GM12801 (cell line): ENCODE results near the gene STK32B.

Experiments used
- TF ChIP-seq, protein P1 (sequence below): IDR thresholded peaks from one replicate; pipeline ENCODE4 v1.5.1; 2011; ENCODE audit warnings: control low read depth; ENCODE audit not compliant: insufficient read length; ENCODE audit errors: extremely low read depth

Gene STK32B

DNA sequence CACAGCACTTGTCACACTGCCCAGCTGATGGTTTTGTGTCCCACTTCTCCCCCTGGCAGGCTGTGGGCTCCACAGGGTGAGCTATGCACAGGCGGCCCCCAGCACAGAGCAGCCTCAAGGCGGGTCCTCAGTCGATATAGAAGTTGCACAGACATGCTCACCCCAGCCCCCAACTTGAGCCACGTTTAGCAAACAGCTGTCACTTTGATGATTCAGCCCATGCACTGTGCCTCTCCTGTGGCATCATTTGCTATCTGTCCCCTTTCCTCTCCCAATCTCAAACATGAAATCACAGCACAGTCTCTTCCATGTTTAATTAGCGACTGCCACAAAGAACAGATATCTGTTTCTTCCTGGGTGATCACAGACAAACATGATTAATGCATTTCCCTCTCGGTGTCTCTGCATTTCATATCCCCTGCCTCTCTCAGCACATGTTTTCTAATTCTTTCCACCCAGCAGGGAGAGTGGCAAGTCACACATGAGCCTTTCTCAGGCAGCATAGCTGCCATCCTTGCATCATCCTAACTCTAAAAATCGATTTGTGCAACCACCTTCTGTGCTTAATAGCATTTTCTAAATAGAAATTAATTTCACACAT lies 452.2 kb downstream of the STK32B start:
- TF ChIP-seq, protein P1, sequence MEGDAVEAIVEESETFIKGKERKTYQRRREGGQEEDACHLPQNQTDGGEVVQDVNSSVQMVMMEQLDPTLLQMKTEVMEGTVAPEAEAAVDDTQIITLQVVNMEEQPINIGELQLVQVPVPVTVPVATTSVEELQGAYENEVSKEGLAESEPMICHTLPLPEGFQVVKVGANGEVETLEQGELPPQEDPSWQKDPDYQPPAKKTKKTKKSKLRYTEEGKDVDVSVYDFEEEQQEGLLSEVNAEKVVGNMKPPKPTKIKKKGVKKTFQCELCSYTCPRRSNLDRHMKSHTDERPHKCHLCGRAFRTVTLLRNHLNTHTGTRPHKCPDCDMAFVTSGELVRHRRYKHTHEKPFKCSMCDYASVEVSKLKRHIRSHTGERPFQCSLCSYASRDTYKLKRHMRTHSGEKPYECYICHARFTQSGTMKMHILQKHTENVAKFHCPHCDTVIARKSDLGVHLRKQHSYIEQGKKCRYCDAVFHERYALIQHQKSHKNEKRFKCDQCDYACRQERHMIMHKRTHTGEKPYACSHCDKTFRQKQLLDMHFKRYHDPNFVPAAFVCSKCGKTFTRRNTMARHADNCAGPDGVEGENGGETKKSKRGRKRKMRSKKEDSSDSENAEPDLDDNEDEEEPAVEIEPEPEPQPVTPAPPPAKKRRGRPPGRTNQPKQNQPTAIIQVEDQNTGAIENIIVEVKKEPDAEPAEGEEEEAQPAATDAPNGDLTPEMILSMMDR = no peak

DNA sequence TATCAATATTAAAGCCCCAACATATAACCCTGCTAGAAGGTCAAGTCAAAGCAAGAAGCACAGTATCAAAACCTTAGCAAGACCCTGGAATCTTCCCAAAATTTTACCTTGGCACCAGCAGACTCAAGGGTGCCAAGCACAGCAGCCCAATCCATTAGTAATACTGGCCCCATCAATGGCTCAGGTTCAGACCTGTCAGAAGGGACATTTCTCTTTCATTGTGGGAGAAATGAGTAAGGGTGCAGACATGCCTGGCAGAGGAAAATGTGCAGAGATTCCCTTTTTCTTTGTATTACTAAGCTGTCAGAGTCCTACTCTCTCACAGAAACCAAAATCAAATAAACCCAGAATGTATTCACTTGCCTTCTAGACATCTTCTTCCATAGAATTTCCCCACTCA lies 453.2 kb downstream of the STK32B start:
- TF ChIP-seq, protein P1 = no peak

DNA sequence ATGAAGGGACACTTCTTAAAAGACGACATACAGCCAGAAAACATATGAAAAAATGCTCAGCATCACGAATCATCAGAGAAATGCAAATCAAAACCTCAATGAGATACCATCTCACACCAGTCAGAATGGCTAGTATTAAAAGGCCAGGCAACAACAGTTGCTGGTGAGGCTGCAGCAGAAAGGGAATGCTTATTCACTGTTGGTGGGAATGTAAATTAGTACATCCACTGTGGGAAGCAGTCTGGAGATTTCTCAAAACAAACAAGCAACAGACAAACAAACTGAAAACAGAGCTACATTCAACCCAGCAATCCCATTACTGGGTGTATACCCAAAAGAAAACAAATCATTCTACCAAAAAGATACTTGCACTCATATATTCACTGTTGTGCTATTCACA lies 459.2 kb downstream of the STK32B start:
- TF ChIP-seq, protein P1 = no peak

DNA sequence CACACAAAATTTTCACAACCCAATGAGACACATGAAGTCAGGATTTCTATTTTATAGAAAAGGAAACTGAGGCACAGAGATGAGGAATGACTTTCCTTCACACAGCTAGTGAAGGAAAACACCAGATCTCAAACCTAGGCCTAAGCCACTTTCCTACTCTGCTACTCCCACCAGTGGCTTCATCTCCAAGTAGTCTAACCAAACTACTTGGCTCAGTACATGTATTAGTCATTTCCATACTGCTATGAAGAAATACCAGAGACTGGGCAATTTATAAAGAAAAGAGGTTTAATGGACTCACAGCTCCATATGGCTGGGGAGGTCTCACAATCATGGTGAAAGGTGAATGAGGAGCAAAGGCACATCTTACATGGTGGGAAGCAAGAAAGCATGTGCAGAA lies 460.5 kb downstream of the STK32B start:
- TF ChIP-seq, protein P1 = no peak

DNA sequence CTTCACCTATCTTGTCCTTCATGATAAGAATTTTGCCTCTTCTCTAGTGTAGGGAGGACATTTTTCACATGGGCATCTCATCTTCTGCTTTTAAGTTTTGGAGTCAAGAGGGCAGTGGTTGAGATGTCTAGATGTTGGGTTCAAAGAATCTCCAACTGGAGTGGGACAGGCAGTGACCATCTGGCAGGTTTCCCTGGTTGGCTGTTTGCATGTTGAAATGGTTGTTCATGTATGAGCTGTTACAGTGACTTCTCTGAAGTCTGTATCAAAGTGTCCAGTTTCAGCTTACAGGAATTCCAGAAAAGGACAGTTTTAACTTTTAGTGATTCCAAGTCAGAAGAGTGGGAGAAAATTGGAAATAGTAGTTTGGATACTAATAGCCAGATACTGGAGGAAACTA lies 464.4 kb downstream of the STK32B start:
- TF ChIP-seq, protein P1 = no peak

DNA sequence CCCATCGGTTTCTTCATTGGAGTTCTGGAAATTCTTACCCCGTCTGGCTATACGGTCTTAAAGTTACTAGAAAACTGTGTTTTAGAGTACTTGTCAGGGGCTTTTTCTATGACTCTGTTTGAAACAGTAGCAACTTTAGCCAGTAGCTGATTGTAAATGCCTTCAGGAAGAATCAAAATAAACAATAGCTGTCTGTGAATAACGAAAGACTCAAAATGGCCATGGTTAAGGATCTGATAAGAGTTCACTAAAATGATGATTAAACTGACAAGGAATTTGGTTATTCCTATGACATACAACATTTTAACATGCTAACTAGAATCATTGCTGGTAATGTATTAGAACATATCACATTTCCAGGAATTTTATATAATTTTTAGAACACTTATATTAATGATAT lies 466.1 kb downstream of the STK32B start:
- TF ChIP-seq, protein P1 = no peak

DNA sequence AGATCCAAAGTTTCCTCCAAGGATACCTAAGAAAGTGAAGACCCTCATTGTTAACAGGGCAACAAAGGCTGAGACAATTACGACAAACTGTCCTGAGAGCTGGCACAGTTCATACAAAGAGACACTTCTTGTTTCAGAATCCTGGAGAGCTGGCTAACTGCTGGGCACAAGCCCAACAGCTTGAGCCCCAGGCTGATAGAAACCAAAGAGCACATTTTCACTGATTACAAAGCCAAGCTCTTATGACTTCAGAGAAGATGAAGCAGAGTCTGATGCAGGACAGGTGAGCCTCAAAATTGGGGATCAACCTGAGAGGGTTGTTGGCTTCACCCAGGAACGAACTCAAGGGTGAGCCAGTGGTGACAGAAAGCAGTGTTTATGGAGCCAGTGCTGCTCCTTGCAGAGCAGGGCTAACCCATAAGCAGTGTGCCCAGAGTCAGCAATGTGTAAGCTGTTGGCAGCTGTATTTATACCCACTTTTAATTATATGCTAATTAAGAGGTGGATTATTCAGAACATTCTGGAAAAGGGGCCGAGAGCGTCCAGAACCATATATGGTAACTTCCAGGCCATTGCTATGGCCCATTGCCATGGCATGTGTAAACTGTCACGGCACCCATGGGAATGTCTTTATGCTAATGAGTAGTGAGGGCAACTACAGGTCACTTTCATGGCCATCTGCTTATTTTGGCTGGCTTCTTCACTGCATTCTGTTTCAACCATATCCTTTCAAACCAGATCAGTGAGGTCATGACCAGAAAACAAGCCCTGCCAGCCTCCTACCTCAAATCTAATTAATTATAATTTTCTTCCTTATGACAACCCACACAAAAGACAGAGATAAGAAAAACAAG lies 473.4 kb downstream of the STK32B start:
- TF ChIP-seq, protein P1 = no peak
